Measurements from ENCODE around the gene CHAC1. TPM values are rescaled to one million over a fixed set of nuclear protein-coding genes. Genes with fewer than 3 reads are reported as not detected.

The CHAC1 gene
- 1.0 and 2.5 TPM in 2 replicates for total RNA-seq (2014; rRNA removed; shearing (Covaris generic))

- Histone ChIP-seq H3K27ac (peak within 1 kb of the TSS; percentile 20; the same call in 1 of the 2 replicates), H3K4me1 (peaks cover 5% of the 10 kb centered on the region; the same call in 1 of the 2 replicates)
These were observed at the start of gene CHAC1 for GRCh38 chr15:40952901-40953712. Gene CHAC1 (plus strand): TSS chr15:40953471. CDS start chr15:40953584, 113 bp downstream.

GRCh38 chr15:40904552-40905201 lies 48.6 kb upstream of the CHAC1 start:
- H3K27me3 ChIP-seq = no peaks in the 10 kb centered on the region
- peaks cover 9% of the 10 kb centered on the region for H3K4me1 ChIP-seq
- peaks cover 7% of the 10 kb centered on the region for H3K36me3 ChIP-seq
- no peak overlapping the region for H3K4me3 ChIP-seq
- H3K9me3 ChIP-seq (replicated peaks) = no peaks in the 10 kb centered on the region
- no peak overlapping the region for H3K27ac ChIP-seq
- DNase-seq = no peak

More at GRCh38 chr15:40952901-40953712, at the start of gene CHAC1:
- H3K27me3 ChIP-seq = no peaks in the 10 kb centered on the region
- peak; percentile 93 to 95 for DNase-seq
- no peaks in the 10 kb centered on the region; the same call in 1 of the 2 replicates for H3K36me3 ChIP-seq
- H3K4me3 ChIP-seq = peak within 1 kb of the TSS; percentile 69
- no peaks in the 10 kb centered on the region for H3K9me3 ChIP-seq (replicated peaks)

GRCh38 chr15:40906091-40906990 lies 46.9 kb upstream of the CHAC1 start:
- peak; percentile 91 to 93 for DNase-seq
- Histone ChIP-seq H3K36me3 (no peaks in the 10 kb centered on the region), H3K9me3 (replicated peaks) (no peaks in the 10 kb centered on the region), H3K27ac (peak overlapping the region; percentile 42), H3K27me3 (no peaks in the 10 kb centered on the region), H3K4me1 (peaks cover 9% of the 10 kb centered on the region), H3K4me3 (peak overlapping the region; percentile 55)

- no peaks in the 10 kb centered on the region for H3K27me3 ChIP-seq
- H3K4me3 ChIP-seq = peak overlapping the region; percentile 55
- H3K36me3 ChIP-seq = no peaks in the 10 kb centered on the region
- H3K9me3 ChIP-seq (replicated peaks) = no peaks in the 10 kb centered on the region
- H3K4me1 ChIP-seq = peaks cover 9% of the 10 kb centered on the region
- H3K27ac ChIP-seq = peak overlapping the region; percentile 42
- peak; percentile 76 to 77 for DNase-seq
These were observed 46.1 kb upstream of the CHAC1 start for GRCh38 chr15:40906991-40907802.

- Histone ChIP-seq H3K27me3 (no peaks in the 10 kb centered on the region), H3K27ac (no peak overlapping the region), H3K4me1 (peaks cover 9% of the 10 kb centered on the region), H3K4me3 (no peak overlapping the region), H3K9me3 (replicated peaks) (no peaks in the 10 kb centered on the region), H3K36me3 (no peaks in the 10 kb centered on the region)
- DNase-seq = no peak
These were observed 45.2 kb upstream of the CHAC1 start for GRCh38 chr15:40908095-40908494.

- Histone ChIP-seq H3K36me3 (no peaks in the 10 kb centered on the region), H3K4me3 (no peak overlapping the region), H3K27me3 (no peaks in the 10 kb centered on the region), H3K9me3 (replicated peaks) (no peaks in the 10 kb centered on the region), H3K4me1 (peaks cover 9% of the 10 kb centered on the region), H3K27ac (no peak overlapping the region)
- DNase-seq = no peak
These were observed 43.3 kb upstream of the CHAC1 start for GRCh38 chr15:40909662-40910630.

- Histone ChIP-seq H3K36me3 (no peaks in the 10 kb centered on the region), H3K9me3 (replicated peaks) (no peaks in the 10 kb centered on the region), H3K4me1 (peaks cover 4% of the 10 kb centered on the region; the same call in 1 of the 2 replicates), H3K4me3 (no peak overlapping the region), H3K27ac (no peak overlapping the region), H3K27me3 (no peaks in the 10 kb centered on the region)
- no peak for DNase-seq
These were observed 42.1 kb upstream of the CHAC1 start for GRCh38 chr15:40911141-40911540.

GRCh38 chr15:40911693-40912092 lies 41.6 kb upstream of the CHAC1 start:
- Histone ChIP-seq H3K27me3 (no peaks in the 10 kb centered on the region), H3K27ac (no peak overlapping the region), H3K36me3 (no peaks in the 10 kb centered on the region), H3K9me3 (replicated peaks) (no peaks in the 10 kb centered on the region), H3K4me1 (peaks cover 4% of the 10 kb centered on the region; the same call in 1 of the 2 replicates), H3K4me3 (no peak overlapping the region)
- no peak for DNase-seq

GRCh38 chr15:40912478-40912877 lies 40.8 kb upstream of the CHAC1 start:
- Histone ChIP-seq H3K4me3 (no peak overlapping the region), H3K27ac (no peak overlapping the region), H3K36me3 (no peaks in the 10 kb centered on the region), H3K9me3 (replicated peaks) (no peaks in the 10 kb centered on the region), H3K4me1 (peaks cover under 1% of the 10 kb centered on the region; the same call in 1 of the 2 replicates), H3K27me3 (no peaks in the 10 kb centered on the region)
- DNase-seq = no peak

GRCh38 chr15:40914013-40914412 lies 39.3 kb upstream of the CHAC1 start:
- Histone ChIP-seq H3K4me3 (no peak overlapping the region), H3K9me3 (replicated peaks) (no peaks in the 10 kb centered on the region), H3K27me3 (no peaks in the 10 kb centered on the region), H3K4me1 (no peaks in the 10 kb centered on the region), H3K27ac (no peak overlapping the region), H3K36me3 (no peaks in the 10 kb centered on the region)
- DNase-seq = no peak

- no peak overlapping the region for H3K4me3 ChIP-seq
- no peaks in the 10 kb centered on the region for H3K9me3 ChIP-seq (replicated peaks)
- no peaks in the 10 kb centered on the region for H3K27me3 ChIP-seq
- DNase-seq = peak in 1 of 2 experiments; percentile 43
- H3K4me1 ChIP-seq = no peaks in the 10 kb centered on the region
- no peak overlapping the region for H3K27ac ChIP-seq
- H3K36me3 ChIP-seq = no peaks in the 10 kb centered on the region
These were observed 38.8 kb upstream of the CHAC1 start for GRCh38 chr15:40914486-40914885.

- DNase-seq = no peak
- H3K4me3 ChIP-seq = no peak overlapping the region
- no peaks in the 10 kb centered on the region for H3K36me3 ChIP-seq
- no peaks in the 10 kb centered on the region for H3K9me3 ChIP-seq (replicated peaks)
- H3K27me3 ChIP-seq = no peaks in the 10 kb centered on the region
- H3K4me1 ChIP-seq = no peaks in the 10 kb centered on the region
- no peak overlapping the region for H3K27ac ChIP-seq
These were observed 38.1 kb upstream of the CHAC1 start for GRCh38 chr15:40915116-40915661.

GRCh38 chr15:40915679-40916078 lies 37.6 kb upstream of the CHAC1 start:
- Histone ChIP-seq H3K4me3 (no peak overlapping the region), H3K36me3 (no peaks in the 10 kb centered on the region), H3K4me1 (no peaks in the 10 kb centered on the region), H3K27me3 (no peaks in the 10 kb centered on the region), H3K9me3 (replicated peaks) (no peaks in the 10 kb centered on the region), H3K27ac (no peak overlapping the region)
- no peak for DNase-seq

Data from SJCRH30 (cell line).